ENCODE measurements around the gene TCF25. TPM values are rescaled to one million over a fixed set of nuclear protein-coding genes. Genes with fewer than 3 reads are reported as not detected.
"Not testable (repeated sequence)": the region's sequence is repeated elsewhere in the genome, so short reads cannot be mapped to it uniquely, and the experiment has no call there.

Gene TCF25, protein sequence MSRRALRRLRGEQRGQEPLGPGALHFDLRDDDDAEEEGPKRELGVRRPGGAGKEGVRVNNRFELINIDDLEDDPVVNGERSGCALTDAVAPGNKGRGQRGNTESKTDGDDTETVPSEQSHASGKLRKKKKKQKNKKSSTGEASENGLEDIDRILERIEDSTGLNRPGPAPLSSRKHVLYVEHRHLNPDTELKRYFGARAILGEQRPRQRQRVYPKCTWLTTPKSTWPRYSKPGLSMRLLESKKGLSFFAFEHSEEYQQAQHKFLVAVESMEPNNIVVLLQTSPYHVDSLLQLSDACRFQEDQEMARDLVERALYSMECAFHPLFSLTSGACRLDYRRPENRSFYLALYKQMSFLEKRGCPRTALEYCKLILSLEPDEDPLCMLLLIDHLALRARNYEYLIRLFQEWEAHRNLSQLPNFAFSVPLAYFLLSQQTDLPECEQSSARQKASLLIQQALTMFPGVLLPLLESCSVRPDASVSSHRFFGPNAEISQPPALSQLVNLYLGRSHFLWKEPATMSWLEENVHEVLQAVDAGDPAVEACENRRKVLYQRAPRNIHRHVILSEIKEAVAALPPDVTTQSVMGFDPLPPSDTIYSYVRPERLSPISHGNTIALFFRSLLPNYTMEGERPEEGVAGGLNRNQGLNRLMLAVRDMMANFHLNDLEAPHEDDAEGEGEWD
- total RNA-seq (206 and 300 TPM in 2 replicates), polyA plus RNA-seq (229 and 239 TPM in 2 replicates)

DNA sequence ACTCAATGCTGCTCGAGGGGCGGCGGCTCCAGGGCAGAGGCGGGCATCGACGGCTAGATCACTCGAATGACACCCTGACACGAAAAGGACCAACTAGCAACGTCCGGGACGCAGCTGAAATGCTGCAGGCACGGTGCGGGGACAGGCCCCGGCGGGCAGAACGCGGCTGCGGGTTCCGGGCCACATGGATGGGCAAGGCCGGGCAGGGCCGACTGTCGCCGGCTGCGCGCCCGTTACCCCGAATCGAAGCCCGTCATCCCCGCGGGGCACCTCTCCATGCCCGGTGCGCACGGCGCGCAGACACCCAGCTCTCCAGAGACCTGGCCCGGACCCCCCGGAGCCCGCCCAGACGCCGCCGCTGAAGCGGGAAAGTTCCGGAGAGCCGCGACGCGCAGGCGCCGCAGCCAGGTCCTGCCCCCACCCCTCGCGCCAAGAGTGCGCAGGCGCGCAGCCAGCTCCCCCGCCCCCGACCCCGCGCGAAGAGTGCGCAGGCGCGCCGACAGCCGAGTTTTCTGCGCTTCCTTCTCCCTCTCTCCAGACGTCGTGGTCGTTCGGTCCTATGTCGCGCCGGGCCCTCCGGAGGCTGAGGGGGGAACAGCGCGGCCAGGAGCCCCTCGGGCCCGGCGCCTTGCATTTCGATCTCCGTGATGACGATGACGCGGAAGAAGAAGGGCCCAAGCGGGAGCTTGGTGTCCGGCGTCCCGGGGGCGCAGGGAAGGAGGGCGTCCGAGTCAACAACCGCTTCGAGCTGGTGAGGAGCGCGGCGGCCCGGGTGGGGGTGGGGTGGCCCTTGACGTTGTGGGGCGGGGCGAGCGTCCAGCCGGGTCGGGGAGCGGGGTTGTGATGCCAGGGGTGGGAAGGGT, at the start of gene TCF25:
Gene TCF25 (plus strand): TSS at position 484 of the 863 bp plus-strand sequence. CDS start 76 bp downstream, at position 560.
- no peaks in the 10 kb centered on the region for H3K9me3 ChIP-seq (ENCODE audit: low read depth)
- TF ChIP-seq, protein P1, sequence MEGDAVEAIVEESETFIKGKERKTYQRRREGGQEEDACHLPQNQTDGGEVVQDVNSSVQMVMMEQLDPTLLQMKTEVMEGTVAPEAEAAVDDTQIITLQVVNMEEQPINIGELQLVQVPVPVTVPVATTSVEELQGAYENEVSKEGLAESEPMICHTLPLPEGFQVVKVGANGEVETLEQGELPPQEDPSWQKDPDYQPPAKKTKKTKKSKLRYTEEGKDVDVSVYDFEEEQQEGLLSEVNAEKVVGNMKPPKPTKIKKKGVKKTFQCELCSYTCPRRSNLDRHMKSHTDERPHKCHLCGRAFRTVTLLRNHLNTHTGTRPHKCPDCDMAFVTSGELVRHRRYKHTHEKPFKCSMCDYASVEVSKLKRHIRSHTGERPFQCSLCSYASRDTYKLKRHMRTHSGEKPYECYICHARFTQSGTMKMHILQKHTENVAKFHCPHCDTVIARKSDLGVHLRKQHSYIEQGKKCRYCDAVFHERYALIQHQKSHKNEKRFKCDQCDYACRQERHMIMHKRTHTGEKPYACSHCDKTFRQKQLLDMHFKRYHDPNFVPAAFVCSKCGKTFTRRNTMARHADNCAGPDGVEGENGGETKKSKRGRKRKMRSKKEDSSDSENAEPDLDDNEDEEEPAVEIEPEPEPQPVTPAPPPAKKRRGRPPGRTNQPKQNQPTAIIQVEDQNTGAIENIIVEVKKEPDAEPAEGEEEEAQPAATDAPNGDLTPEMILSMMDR (IDR thresholded peaks at IDR 0.05; ENCODE audit: low read depth, low read length), result no peak
- peak within 1 kb of the TSS; percentile 98 for H3K27ac ChIP-seq
- DNase-seq (ENCODE audit: low read depth in 1 of 2, low spot score in 1 of 2), result peak; percentile 91 to 93
- H3K4me1 ChIP-seq (ENCODE audit: low read depth), result no peaks in the 10 kb centered on the region
- peaks cover 4% of the 10 kb centered on the region for H3K36me3 ChIP-seq
- H3K4me3 ChIP-seq, result peak within 1 kb of the TSS; percentile 62
- no peaks in the 10 kb centered on the region for H3K27me3 ChIP-seq

DNA sequence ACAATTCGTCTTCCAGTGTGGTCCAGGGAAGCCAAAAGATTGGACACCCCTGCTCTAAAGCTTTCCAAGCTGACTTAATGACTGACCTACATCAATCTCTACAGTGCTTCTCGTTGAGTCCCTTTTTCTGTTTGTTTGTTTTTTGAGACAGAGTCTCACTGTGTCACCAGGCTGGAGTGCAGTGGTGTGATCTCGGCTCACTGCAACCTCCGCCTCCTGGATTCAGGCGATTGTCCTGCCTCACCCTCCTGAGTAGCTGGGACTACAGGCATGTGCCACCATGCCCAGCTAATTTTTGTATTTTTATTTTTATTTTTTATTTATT, 49.6 kb upstream of the TCF25 start:
- not testable (repeated sequence) for H3K27me3 ChIP-seq; H3K4me3 ChIP-seq; DNase-seq (ENCODE audit: low read depth in 1 of 2, low spot score in 1 of 2); H3K4me1 ChIP-seq (ENCODE audit: low read depth); H3K36me3 ChIP-seq; H3K27ac ChIP-seq; H3K9me3 ChIP-seq (ENCODE audit: low read depth)

DNA sequence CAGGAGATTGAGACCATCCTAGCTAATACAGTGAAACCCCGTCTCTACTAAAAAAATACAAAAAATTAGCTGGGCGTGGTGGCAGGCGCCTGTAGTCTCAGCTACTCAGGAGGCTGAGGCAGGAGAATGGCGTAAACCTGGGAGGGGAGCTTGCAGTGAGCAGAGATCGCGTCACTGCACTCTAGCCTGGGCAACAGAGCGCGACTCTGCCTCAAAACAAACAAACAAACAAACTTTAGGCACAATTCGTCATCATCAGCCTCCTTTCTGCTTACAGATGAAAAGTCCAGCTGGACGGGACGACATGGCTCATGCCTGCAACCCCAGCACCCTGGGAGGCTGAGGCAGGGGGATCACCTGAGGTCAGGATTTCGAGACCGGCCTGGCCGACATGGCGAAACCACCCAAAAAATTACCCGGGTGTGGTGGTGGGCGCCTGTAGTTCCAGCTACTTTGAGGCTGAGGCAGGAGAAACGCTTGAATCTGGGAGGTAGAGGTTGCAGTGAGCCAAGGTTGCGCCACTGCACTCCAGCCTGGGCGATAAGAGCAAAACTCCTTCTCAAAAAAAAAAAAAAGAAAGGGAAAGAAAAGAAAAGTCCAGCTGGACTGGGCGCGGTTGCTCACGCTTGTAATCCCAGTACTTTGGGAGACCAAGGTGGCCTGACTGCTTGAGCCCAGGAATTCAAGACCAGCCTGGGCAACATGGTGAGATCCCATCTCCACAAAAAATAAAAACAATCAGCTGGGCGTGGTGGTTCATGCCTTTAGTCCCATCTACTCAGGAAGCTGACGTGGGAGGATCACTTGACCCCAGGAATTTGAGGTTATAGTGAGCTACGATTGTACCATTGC, 46.6 kb upstream of the TCF25 start:
- peak in 1 of 2 donors; percentile 25 for DNase-seq (ENCODE audit: low read depth in 1 of 2, low spot score in 1 of 2)
- Histone ChIP-seq H3K4me3 (no peak overlapping the region), H3K27me3 (no peaks in the 10 kb centered on the region)

DNA sequence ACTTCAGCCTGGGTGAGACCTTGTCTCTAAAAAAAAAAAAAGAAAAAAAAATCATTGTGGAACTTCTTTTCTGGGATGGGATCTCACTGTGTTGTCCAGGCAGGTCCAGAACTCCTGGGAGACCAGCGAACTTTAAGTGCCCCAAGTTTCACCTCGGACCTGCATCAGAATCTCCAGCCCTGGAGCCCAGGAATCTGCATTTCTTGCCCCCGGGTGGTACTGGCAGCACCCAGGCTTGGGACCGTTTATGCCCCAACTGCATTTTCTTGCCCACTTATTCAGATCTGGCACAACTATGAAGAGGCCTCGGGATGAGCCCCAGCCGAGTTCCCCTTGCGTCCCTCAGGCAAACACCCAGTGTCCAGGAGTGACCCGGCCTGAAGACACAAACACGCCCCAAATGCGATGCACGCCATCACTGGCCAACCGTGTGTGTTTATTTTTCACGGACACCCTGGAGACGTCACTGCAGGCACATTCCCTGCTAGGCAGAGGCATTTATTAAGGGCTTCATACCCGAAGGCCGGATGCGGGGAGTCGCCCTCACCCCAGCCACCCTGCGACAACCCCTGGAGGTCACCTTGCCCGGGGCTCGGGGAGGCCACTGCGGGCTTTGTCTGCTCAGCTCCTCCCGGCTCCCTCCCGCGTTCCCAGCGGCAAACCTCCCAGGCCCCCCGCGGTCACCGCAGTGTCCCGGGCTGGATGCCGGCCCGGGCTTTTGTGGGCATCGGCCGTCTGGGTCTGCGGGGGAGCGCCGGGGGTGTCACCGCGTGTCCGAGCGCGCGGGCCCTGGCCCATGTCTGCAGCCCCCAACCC, 45.8 kb upstream of the TCF25 start:
- peak overlapping the region; percentile 65 for H3K27ac ChIP-seq
- H3K4me1 ChIP-seq (ENCODE audit: low read depth), result peaks cover 9% of the 10 kb centered on the region
- no peaks in the 10 kb centered on the region for H3K9me3 ChIP-seq (ENCODE audit: low read depth)
- DNase-seq (ENCODE audit: low read depth in 1 of 2, low spot score in 1 of 2), result peak; percentile 54 to 77
- peak overlapping the region; percentile 57 for H3K4me3 ChIP-seq
- no peaks in the 10 kb centered on the region for H3K27me3 ChIP-seq
- no peaks in the 10 kb centered on the region for H3K36me3 ChIP-seq
- TF ChIP-seq, protein P1 (IDR thresholded peaks at IDR 0.05; ENCODE audit: low read depth, low read length), result no peak

More for the DNA sequence above, 46.6 kb upstream of the TCF25 start:
- TF ChIP-seq, protein P1 (IDR thresholded peaks at IDR 0.05; ENCODE audit: low read depth, low read length), result no peak
- no peaks in the 10 kb centered on the region for H3K36me3 ChIP-seq
- H3K9me3 ChIP-seq (ENCODE audit: low read depth), result no peaks in the 10 kb centered on the region
- H3K4me1 ChIP-seq (ENCODE audit: low read depth), result peaks cover 10% of the 10 kb centered on the region
- H3K27ac ChIP-seq, result no peak overlapping the region

DNA sequence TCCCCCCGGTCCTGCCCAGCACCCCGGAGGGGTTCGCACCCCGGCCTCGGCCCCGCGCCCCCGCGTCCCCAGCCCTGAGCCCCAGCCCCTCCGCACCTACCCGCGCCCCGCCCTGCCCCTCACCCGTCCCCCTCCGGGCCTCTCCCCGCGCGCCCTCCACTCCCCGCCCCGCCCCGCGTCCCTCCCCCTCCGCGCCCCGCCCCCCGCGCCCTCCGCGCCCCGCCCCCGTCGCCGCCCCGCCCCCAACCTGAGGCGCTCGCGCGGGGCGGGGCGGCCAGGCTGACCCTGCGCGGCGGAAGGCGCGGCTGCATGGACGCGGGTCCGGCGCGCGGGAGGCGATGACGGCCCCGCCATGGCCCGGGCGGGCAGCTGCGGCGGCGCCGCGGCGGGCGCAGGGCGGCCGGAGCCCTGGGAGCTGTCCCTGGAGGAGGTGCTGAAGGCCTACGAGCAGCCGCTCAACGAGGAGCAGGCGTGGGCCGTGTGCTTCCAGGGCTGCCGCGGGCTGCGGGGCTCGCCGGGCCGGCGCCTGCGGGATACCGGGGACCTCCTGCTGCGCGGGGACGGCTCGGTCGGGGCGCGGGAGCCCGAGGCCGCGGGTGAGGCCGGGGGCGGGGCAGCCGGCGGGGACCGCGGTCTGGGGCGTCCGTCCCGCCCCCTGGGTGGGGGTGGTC, 45.1 kb upstream of the TCF25 start, which contains the start of gene SPIRE2:
Gene SPIRE2 (plus strand): TSS at position 277 of the 671 bp plus-strand sequence. CDS start 76 bp downstream, at position 353.
- TF ChIP-seq, protein P1 (IDR thresholded peaks at IDR 0.05; ENCODE audit: low read depth, low read length), result no peak
- no peaks in the 10 kb centered on the region for H3K36me3 ChIP-seq
- H3K27me3 ChIP-seq, result no peaks in the 10 kb centered on the region
- DNase-seq (ENCODE audit: low read depth in 1 of 2, low spot score in 1 of 2), result peak; percentile 84 to 94
- peaks cover 4% of the 10 kb centered on the region for H3K4me1 ChIP-seq (ENCODE audit: low read depth)
- no peaks in the 10 kb centered on the region for H3K9me3 ChIP-seq (ENCODE audit: low read depth)
- H3K27ac ChIP-seq, result peak within 1 kb of the TSS; percentile 65
- peak within 1 kb of the TSS; percentile 57 for H3K4me3 ChIP-seq
